DOHH2 (cell line): ENCODE data around the gene APOD.

Experiments used
- EZH2phosphoT487 ChIP-seq: fragments of 200-600 bp; sonication (generic); IDR thresholded peaks from 2 replicates; pipeline ENCODE4 v1.6.1; 2017; ENCODE audit warnings: borderline replicate concordance, mild to moderate bottlenecking, antibody characterized with exemption, low read length, moderate library complexity, mixed read lengths
- TF ChIP-seq, protein P1 (sequence below): fragments of 200-600 bp; sonication (generic); IDR thresholded peaks from one replicate; pipeline ENCODE4 v1.5.1; 2014; ENCODE audit warnings: antibody characterized with exemption, mild to moderate bottlenecking, low read depth, low read length; ENCODE audit not compliant: poor library complexity, severe bottlenecking

DNA sequence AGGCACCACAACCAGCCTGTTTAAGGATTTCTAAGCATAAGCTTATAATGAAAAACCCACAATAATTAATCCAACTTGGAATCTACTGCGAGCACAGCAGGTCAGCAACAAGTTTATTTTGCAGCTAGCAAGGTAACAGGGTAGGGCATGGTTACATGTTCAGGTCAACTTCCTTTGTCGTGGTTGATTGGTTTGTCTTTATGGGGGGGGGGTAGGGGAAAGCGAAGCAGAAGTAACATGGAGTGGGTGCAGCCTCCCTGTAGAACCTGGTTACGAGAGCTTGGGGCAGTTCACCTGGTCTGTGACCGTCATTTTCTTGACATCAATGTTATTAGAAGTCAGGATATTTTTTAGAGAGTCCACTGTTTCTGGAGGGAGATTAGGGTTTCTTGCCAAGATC lies 15.1 kb downstream of the APOD start:
- TF ChIP-seq, protein P1, sequence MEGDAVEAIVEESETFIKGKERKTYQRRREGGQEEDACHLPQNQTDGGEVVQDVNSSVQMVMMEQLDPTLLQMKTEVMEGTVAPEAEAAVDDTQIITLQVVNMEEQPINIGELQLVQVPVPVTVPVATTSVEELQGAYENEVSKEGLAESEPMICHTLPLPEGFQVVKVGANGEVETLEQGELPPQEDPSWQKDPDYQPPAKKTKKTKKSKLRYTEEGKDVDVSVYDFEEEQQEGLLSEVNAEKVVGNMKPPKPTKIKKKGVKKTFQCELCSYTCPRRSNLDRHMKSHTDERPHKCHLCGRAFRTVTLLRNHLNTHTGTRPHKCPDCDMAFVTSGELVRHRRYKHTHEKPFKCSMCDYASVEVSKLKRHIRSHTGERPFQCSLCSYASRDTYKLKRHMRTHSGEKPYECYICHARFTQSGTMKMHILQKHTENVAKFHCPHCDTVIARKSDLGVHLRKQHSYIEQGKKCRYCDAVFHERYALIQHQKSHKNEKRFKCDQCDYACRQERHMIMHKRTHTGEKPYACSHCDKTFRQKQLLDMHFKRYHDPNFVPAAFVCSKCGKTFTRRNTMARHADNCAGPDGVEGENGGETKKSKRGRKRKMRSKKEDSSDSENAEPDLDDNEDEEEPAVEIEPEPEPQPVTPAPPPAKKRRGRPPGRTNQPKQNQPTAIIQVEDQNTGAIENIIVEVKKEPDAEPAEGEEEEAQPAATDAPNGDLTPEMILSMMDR: no peak
- no peak for TF ChIP-seq EZH2phosphoT487
